ENCODE data around the gene FKBP2. TPM values are rescaled to one million over a fixed set of nuclear protein-coding genes. Genes with fewer than 3 reads are reported as not detected.

FKBP2 gene
- total and polyA plus RNA-seq, 2 of the 13 experiments (the other 11 are each of a cell fraction or from before 2014, with no cell fraction given) = 30.1 to 53.3 TPM

DNA sequence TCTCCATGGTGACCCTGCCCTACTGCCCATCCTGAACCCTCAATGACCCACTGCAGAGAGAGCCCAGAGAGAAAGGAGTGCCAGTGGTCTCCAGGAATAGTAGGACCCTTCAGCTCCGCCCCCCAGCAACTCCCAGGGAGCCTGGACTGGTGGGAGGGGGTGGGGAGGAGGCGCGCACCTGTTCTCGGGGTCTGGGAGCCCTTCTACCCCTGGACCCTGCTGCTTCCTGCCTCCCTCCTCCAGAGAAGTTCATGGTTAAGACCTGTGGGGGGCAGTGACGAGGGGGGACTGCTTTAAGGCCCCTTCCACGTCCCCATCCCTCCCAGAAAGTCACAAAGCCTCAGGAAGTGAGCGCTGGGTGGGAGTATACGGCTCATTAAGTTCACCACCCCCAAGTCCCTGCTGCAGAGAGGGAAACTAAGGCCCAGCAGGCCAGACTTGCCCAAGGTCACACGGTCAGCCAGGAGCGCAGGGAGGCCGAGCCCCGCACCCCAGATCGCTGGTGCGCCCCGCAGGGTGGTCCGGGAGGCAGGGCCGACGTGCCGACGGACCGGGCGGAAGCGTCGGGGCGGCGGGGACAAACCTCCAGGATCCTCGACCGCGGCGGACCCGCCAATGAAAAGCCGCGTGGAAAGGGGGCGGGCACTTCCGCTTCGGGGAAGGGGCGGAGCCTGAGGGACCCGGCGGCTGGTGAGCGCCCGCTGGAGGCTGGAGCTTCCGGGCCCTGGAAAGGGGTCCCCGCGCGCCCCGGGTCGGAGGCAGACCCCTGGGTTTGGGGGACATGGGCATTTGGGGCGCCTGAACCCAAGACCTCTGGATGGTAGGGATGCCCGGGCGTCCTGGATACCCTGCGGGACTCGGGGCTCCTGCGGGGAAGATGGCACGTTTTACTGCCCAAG is 15.0 kb upstream of the FKBP2 start, which contains the start of the genes NUDT22 and TRPT1 (continued):
- TF ChIP-seq RARG (CRISPR knock-in tag; IDR thresholded peaks at IDR 0.05; ENCODE audit: low read depth) (no peak), SUZ12 (IDR thresholded peaks at IDR 0.05; ENCODE audit: low read depth, low read length) (no peak), ZNF441 (CRISPR knock-in tag; IDR thresholded peaks at IDR 0.05; ENCODE audit: borderline replicate concordance) (peak; percentile 32; the same call in 1 of the 2 replicates), U2AF1 (optimal IDR thresholded peaks at IDR 0.05; ENCODE audit: low read depth, low read length) (peak; percentile 38), MLLT10 (CRISPR knock-in tag; IDR thresholded peaks at IDR 0.05) (no peak), HNF4G (IDR thresholded peaks at IDR 0.05; ENCODE audit: borderline replicate concordance, low read depth, low read length) (no peak), HNF4G (CRISPR knock-in tag; IDR thresholded peaks at IDR 0.05; ENCODE audit: borderline replicate concordance, low read depth) (no peak), HHEX (CRISPR knock-in tag; IDR thresholded peaks at IDR 0.05) (no peak), NCOA1 (CRISPR knock-in tag; IDR thresholded peaks at IDR 0.05) (peak; percentile 45; the same call in 1 of the 2 replicates), NCOA5 (CRISPR knock-in tag; IDR thresholded peaks at IDR 0.05) (no peak), AKAP8 (CRISPR knock-in tag; IDR thresholded peaks at IDR 0.05) (no peak; the same call in 1 of the 2 replicates)
- TF ChIP-seq, protein P1, sequence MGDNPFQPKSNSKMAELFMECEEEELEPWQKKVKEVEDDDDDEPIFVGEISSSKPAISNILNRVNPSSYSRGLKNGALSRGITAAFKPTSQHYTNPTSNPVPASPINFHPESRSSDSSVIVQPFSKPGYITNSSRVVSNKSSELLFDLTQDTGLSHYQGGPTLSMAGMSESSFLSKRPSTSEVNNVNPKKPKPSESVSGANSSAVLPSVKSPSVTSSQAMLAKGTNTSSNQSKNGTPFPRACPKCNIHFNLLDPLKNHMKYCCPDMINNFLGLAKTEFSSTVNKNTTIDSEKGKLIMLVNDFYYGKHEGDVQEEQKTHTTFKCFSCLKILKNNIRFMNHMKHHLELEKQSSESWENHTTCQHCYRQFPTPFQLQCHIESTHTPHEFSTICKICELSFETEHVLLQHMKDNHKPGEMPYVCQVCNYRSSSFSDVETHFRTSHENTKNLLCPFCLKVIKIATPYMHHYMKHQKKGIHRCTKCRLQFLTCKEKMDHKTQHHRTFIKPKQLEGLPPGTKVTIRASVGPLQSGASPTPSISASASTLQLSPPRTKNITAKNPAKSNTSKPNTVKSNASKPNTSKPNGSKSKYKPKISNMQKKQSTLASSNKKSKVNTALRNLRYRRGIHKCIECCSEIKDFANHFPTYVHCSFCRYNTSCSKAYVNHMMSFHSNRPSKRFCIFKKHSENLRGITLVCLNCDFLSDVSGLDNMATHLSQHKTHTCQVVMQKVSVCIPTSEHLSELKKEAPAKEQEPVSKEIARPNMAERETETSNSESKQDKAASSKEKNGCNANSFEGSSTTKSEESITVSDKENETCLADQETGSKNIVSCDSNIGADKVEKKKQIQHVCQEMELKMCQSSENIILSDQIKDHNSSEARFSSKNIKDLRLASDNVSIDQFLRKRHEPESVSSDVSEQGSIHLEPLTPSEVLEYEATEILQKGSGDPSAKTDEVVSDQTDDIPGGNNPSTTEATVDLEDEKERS (CRISPR knock-in tag; IDR thresholded peaks at IDR 0.05) = no peak; the same call in 1 of the 2 replicates
- TF ChIP-seq, protein P2, sequence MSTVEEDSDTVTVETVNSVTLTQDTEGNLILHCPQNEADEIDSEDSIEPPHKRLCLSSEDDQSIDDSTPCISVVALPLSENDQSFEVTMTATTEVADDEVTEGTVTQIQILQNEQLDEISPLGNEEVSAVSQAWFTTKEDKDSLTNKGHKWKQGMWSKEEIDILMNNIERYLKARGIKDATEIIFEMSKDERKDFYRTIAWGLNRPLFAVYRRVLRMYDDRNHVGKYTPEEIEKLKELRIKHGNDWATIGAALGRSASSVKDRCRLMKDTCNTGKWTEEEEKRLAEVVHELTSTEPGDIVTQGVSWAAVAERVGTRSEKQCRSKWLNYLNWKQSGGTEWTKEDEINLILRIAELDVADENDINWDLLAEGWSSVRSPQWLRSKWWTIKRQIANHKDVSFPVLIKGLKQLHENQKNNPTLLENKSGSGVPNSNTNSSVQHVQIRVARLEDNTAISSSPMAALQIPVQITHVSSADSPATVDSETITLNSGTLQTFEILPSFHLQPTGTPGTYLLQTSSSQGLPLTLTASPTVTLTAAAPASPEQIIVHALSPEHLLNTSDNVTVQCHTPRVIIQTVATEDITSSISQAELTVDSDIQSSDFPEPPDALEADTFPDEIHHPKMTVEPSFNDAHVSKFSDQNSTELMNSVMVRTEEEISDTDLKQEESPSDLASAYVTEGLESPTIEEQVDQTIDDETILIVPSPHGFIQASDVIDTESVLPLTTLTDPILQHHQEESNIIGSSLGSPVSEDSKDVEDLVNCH (CRISPR knock-in tag; IDR thresholded peaks at IDR 0.05) = no peak
- TF ChIP-seq, protein P3, sequence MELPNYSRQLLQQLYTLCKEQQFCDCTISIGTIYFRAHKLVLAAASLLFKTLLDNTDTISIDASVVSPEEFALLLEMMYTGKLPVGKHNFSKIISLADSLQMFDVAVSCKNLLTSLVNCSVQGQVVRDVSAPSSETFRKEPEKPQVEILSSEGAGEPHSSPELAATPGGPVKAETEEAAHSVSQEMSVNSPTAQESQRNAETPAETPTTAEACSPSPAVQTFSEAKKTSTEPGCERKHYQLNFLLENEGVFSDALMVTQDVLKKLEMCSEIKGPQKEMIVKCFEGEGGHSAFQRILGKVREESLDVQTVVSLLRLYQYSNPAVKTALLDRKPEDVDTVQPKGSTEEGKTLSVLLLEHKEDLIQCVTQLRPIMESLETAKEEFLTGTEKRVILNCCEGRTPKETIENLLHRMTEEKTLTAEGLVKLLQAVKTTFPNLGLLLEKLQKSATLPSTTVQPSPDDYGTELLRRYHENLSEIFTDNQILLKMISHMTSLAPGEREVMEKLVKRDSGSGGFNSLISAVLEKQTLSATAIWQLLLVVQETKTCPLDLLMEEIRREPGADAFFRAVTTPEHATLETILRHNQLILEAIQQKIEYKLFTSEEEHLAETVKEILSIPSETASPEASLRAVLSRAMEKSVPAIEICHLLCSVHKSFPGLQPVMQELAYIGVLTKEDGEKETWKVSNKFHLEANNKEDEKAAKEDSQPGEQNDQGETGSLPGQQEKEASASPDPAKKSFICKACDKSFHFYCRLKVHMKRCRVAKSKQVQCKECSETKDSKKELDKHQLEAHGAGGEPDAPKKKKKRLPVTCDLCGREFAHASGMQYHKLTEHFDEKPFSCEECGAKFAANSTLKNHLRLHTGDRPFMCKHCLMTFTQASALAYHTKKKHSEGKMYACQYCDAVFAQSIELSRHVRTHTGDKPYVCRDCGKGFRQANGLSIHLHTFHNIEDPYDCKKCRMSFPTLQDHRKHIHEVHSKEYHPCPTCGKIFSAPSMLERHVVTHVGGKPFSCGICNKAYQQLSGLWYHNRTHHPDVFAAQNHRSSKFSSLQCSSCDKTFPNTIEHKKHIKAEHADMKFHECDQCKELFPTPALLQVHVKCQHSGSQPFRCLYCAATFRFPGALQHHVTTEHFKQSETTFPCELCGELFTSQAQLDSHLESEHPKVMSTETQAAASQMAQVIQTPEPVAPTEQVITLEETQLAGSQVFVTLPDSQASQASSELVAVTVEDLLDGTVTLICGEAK (IDR thresholded peaks at IDR 0.05) = no peak
- TF ChIP-seq, protein P3 (CRISPR knock-in tag; IDR thresholded peaks at IDR 0.05) = no peak; the same call in 1 of the 2 replicates

Data from HepG2 (cell line).